CD14-positive monocyte (primary cell): Measurements from ENCODE around the gene PRR5. TPM values are rescaled to one million over a fixed set of nuclear protein-coding genes. Genes with fewer than 3 reads are reported as not detected.

Experiments used
- DNase-seq, 3 donors: peaks; one replicate each; pipeline ENCODE4 v3.0.0-alpha.2; 2011 to 2022
- H2AFZ ChIP-seq: 2 replicates; pipeline ENCODE4 v1.6.0; 2012; ENCODE audit warnings: mild to moderate bottlenecking, low read depth, low read length, inconsistent platforms; ENCODE audit not compliant: insufficient read depth, poor library complexity, severe bottlenecking
- H3K27ac ChIP-seq, 2 donors: 1 replicate in 1 of 2; 2 replicates in 1 of 2; pipeline ENCODE4 v1.5.1; 2012 to 2013; ENCODE audit warnings: low read length in 2 of 2, control low read depth in 1 of 2, inconsistent platforms in 1 of 2, low read depth in 1 of 2, mild to moderate bottlenecking in 1 of 2
- H3K27me3 ChIP-seq, 2 donors: one replicate each; pipeline versions ENCODE4 v1.6.0 to v1.6.1; 2011 to 2013; ENCODE audit warnings: low read length in 2 of 2; ENCODE audit not compliant: control insufficient read depth in 2 of 2, insufficient read depth in 2 of 2
- H3K36me3 ChIP-seq, 2 donors: replicated peaks in 1 of 2; 1 replicate in 1 of 2; 2 replicates in 1 of 2; pipeline versions ENCODE4 v1.5.1 to v1.6.1; 2012 to 2013; ENCODE audit warnings: low read length in 2 of 2, control low read depth in 1 of 2, inconsistent platforms in 1 of 2, mild to moderate bottlenecking in 1 of 2; ENCODE audit not compliant: insufficient read depth in 2 of 2, control insufficient read depth in 1 of 2
- H3K4me1 ChIP-seq, 2 donors: 1 replicate in 1 of 2; 2 replicates in 1 of 2; pipeline versions ENCODE4 v1.5.1 to v1.6.1; 2012 to 2013; ENCODE audit warnings: low read length in 2 of 2, control low read depth in 1 of 2, inconsistent platforms in 1 of 2, mild to moderate bottlenecking in 1 of 2, moderate library complexity in 1 of 2; ENCODE audit not compliant: insufficient read depth in 2 of 2, control insufficient read depth in 1 of 2
- H3K4me2 ChIP-seq: replicated peaks from 2 replicates; pipeline ENCODE3; 2012; ENCODE audit warnings: low read length, moderate library complexity, mild to moderate bottlenecking; ENCODE audit not compliant: poor library complexity, severe bottlenecking; ENCODE audit errors: extremely low read depth
- H3K4me3 ChIP-seq, 3 experiments: fragments of 200-600 bp in 1 of 3; sonication (generic) in 1 of 3; replicated peaks in 1 of 3; 1 replicate in 2 of 3; 2 replicates in 1 of 3; pipeline ENCODE4 v1.5.1; 2011 to 2013; ENCODE audit warnings: low read length in 3 of 3, mild to moderate bottlenecking in 3 of 3, control low read depth in 2 of 3, low read depth in 2 of 3, inconsistent platforms in 1 of 3, moderate library complexity in 1 of 3
- H3K79me2 ChIP-seq: 2 replicates; pipeline ENCODE4 v1.6.0; 2012; ENCODE audit warnings: mild to moderate bottlenecking, control low read depth, inconsistent platforms, low read length, moderate library complexity; ENCODE audit not compliant: insufficient read depth
- H3K9ac ChIP-seq: 2 replicates; pipeline ENCODE4 v1.6.0; 2017; ENCODE audit warnings: low read length, mild to moderate bottlenecking; ENCODE audit not compliant: insufficient read depth, poor library complexity, severe bottlenecking
- H3K9me3 ChIP-seq, 2 donors: replicated peaks in 1 of 2; 1 replicate in 1 of 2; 2 replicates in 1 of 2; pipeline versions ENCODE4 v1.5.1 to v1.6.1; 2012 to 2013; ENCODE audit warnings: low read length in 2 of 2, control low read depth in 1 of 2; ENCODE audit not compliant: control insufficient read depth in 1 of 2, insufficient read depth in 1 of 2
- H4K20me1 ChIP-seq: 2 replicates; pipeline ENCODE4 v1.6.0; 2012; ENCODE audit warnings: mild to moderate bottlenecking, low read length, control low read depth, moderate library complexity; ENCODE audit not compliant: insufficient read depth
- H3K27ac Mint-ChIP-seq, 7 donors: one replicate each; pipeline ENCODE4 v1.8.0; 2020; ENCODE audit warnings: mild to moderate bottlenecking in 7 of 7, mixed read lengths in 7 of 7, moderate library complexity in 6 of 7, inconsistent platforms in 2 of 7
- H3K27me3 Mint-ChIP-seq, 3 donors: one replicate each; pipeline ENCODE4 v1.8.0; 2021 to 2022; ENCODE audit warnings: low read depth in 3 of 3, mild to moderate bottlenecking in 3 of 3, mixed read lengths in 3 of 3, moderate library complexity in 3 of 3, inconsistent platforms in 1 of 3
- H3K36me3 Mint-ChIP-seq, 2 donors: one replicate each; pipeline ENCODE4 v1.8.0; 2020; ENCODE audit warnings: mixed read lengths in 2 of 2, inconsistent platforms in 1 of 2, mild to moderate bottlenecking in 1 of 2
- H3K4me1 Mint-ChIP-seq: one replicate; pipeline ENCODE4 v1.8.0; 2020; ENCODE audit warnings: mild to moderate bottlenecking, mixed read lengths
- H3K4me3 Mint-ChIP-seq, 2 donors: one replicate each; pipeline ENCODE4 v1.8.0; 2020; ENCODE audit warnings: mild to moderate bottlenecking in 2 of 2, mixed read lengths in 2 of 2, moderate library complexity in 1 of 2
- H3K9me3 Mint-ChIP-seq, 7 donors: one replicate each; pipeline ENCODE4 v1.8.0; 2020 to 2022; ENCODE audit warnings: mixed read lengths in 7 of 7, mild to moderate bottlenecking in 6 of 7, moderate library complexity in 6 of 7, inconsistent platforms in 2 of 7
- WGBS: methylation state at CpG from one replicate; pipeline ENCODE4 v1.1.5; 2013; ENCODE audit warnings: missing lambda C conversion rate; ENCODE audit not compliant: insufficient coverage; 5-methylcytosine and 5-hydroxymethylcytosine counted together
- intact Hi-C, 2 donors: fragments of 100-400 bp; cut with micrococcal nuclease; formaldehyde crosslinking; loops; one replicate each; pipeline versions ENCODE4 v1.15.0 to v1.15.1; 2023
- polyA plus RNA-seq, 3 donors: library from polyadenylated mRNA; depleted of rRNA in 1 of 3; unstranded in 2 of 3; stranded (reverse) in 1 of 3; fragments of 300-500 nt in 2 of 3; fragments of >200 nt in 1 of 3; fragmentation: Illumina TruSeq in 2 of 3; gene quantifications; 1 replicate in 2 of 3; 2 replicates in 1 of 3; pipeline ENCODE4 v1.2.3, GENCODE V29; 2012 to 2021
- TF ChIP-seq, protein P1 (sequence below): fragments of 200-600 bp; IDR thresholded peaks from one replicate; pipeline ENCODE4 v1.8.0; 2022; ENCODE audit warnings: antibody characterized with exemption, mild to moderate bottlenecking

PRR5 gene
- polyA plus RNA-seq, 3 donors = 0.66 to 1.5 (median 1.2) TPM

GRCh38 chr22:44783581-44783980 is 81.6 kb downstream of the PRR5 start:
- H3K9me3 ChIP-seq = no peaks in the 10 kb centered on the region
- Mint-ChIP-seq H3K36me3 (no peaks in the 10 kb centered on the region), H3K4me3 (no peak overlapping the region), H3K9me3 (peaks cover 0 to 3% (median 0%) of the 10 kb centered on the region in 7 donors), H3K27me3 (peaks cover 2 to 6% (median 3%) of the 10 kb centered on the region in 3 donors), H3K4me1 (no peaks in the 10 kb centered on the region), H3K27ac (no peak overlapping the region)
- no peaks in the 10 kb centered on the region for H3K4me1 ChIP-seq
- WGBS = 44% methylated on average over 14 of the region's 14 CpGs
- H3K4me2 ChIP-seq = no peak overlapping the region
- no peak overlapping the region for H3K9ac ChIP-seq
- intact Hi-C loops = no loop called here
- TF ChIP-seq, protein P1, sequence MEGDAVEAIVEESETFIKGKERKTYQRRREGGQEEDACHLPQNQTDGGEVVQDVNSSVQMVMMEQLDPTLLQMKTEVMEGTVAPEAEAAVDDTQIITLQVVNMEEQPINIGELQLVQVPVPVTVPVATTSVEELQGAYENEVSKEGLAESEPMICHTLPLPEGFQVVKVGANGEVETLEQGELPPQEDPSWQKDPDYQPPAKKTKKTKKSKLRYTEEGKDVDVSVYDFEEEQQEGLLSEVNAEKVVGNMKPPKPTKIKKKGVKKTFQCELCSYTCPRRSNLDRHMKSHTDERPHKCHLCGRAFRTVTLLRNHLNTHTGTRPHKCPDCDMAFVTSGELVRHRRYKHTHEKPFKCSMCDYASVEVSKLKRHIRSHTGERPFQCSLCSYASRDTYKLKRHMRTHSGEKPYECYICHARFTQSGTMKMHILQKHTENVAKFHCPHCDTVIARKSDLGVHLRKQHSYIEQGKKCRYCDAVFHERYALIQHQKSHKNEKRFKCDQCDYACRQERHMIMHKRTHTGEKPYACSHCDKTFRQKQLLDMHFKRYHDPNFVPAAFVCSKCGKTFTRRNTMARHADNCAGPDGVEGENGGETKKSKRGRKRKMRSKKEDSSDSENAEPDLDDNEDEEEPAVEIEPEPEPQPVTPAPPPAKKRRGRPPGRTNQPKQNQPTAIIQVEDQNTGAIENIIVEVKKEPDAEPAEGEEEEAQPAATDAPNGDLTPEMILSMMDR = no peak
- no peak overlapping the region for H2AFZ ChIP-seq
- H3K27ac ChIP-seq = no peak overlapping the region
- DNase-seq = no peak
- no peaks in the 10 kb centered on the region for H3K79me2 ChIP-seq
- H3K36me3 ChIP-seq = no peaks in the 10 kb centered on the region
- no peaks in the 10 kb centered on the region for H4K20me1 ChIP-seq
- no peak overlapping the region for H3K4me3 ChIP-seq
- H3K27me3 ChIP-seq = no peaks in the 10 kb centered on the region

DNA sequence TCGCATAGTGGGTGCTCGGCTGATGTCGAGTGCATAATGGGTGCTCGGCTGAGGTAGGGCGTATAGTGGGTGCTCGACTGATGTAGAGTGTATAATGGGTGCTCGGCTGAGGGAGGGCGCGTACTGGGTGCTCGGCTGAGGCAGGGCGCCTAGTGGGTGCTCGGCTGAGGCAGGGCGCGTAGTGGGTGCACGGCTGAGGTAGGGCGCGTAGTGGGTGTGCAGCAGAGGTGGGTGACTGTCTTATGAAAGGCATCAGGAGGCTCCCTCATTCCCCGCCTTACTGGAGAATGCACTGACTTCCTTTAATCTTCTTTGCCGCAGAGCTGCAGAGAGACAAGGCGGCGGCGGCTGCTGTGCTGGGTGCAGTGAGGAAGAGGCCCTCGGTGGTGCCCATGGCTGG is 84.1 kb downstream of the PRR5 start:
- no peaks in the 10 kb centered on the region for H3K27me3 ChIP-seq
- H3K4me1 Mint-ChIP-seq = no peaks in the 10 kb centered on the region
- no peak for DNase-seq
- no peak overlapping the region for H3K4me3 Mint-ChIP-seq
- no peaks in the 10 kb centered on the region for H3K4me1 ChIP-seq
- no peak overlapping the region for H3K9ac ChIP-seq
- H3K4me2 ChIP-seq = no peak overlapping the region
- H3K79me2 ChIP-seq = no peaks in the 10 kb centered on the region
- H3K27me3 Mint-ChIP-seq = peaks cover 2 to 3% (median 2%) of the 10 kb centered on the region in 3 donors
- H3K9me3 Mint-ChIP-seq = peaks cover 0 to 3% (median 0%) of the 10 kb centered on the region in 7 donors
- intact Hi-C loops = no loop called here
- H3K27ac Mint-ChIP-seq = no peak overlapping the region
- no peak overlapping the region for H3K27ac ChIP-seq
- H3K9me3 ChIP-seq = no peaks in the 10 kb centered on the region
- TF ChIP-seq, protein P1 = no peak
- H3K36me3 Mint-ChIP-seq = no peaks in the 10 kb centered on the region
- no peak overlapping the region for H2AFZ ChIP-seq
- H3K36me3 ChIP-seq = no peaks in the 10 kb centered on the region
- no peaks in the 10 kb centered on the region for H4K20me1 ChIP-seq
- 90% methylated on average over 16 of the region's 23 CpGs for WGBS
- H3K4me3 ChIP-seq = no peak overlapping the region
